Keratinocyte (primary cell): ENCODE data around the gene CARMIL3.

ENCODE experiments used
- EZH2 ChIP-seq: IDR thresholded peaks from one replicate; pipeline ENCODE4 v1.6.1; 2012; ENCODE audit warnings: inconsistent platforms, mild to moderate bottlenecking, low read length, moderate library complexity
- TF ChIP-seq, protein P1 (sequence below), 3 experiments: IDR thresholded peaks in 1 of 3; conservative IDR thresholded peaks in 1 of 3; optimal IDR thresholded peaks in 1 of 3; 2 replicates in 2 of 3; 3 replicates in 1 of 3; pipeline versions ENCODE3 to v1.5.1; 2011; ENCODE audit warnings: low read length in 3 of 3, mild to moderate bottlenecking in 3 of 3, moderate library complexity in 2 of 3, control low read depth in 1 of 3, inconsistent platforms in 1 of 3; ENCODE audit not compliant: insufficient read depth in 2 of 3; ENCODE audit errors: extremely low read depth in 1 of 3

DNA sequence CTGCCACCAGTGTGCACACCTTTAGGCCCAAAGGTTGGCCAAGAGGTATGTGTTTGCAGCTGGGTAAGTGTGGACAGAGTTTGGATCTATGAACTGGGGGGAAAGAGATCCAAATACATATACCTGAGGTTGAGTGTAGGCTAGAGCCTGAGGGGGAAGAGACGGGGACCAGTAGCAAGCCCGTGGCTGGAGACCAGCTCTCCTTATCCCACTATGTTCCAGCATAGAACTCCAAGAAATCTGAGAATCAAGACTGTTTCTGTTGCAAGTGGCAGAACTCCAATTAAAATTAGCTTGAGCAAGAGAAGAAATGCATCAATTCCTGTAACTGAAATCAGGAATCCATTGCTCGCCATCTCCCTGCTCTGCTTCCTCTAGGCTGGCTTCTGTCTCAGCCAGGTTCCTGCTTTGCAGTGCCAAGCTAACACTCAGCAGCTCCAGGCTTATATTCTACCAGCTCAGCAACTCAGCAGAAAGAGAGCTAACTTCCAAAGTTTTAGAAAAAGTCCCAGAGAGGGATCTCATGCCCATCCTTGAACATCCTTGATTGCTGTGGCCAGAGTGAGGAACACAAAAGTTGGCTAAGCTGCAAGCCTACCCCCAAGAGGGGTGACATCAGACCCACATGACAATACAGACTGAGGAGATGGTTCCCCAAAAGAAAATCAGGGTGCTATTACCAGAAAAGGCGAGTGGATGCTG lies 40.8 kb downstream of the CARMIL3 start:
- no peak for TF ChIP-seq EZH2
- TF ChIP-seq, protein P1, sequence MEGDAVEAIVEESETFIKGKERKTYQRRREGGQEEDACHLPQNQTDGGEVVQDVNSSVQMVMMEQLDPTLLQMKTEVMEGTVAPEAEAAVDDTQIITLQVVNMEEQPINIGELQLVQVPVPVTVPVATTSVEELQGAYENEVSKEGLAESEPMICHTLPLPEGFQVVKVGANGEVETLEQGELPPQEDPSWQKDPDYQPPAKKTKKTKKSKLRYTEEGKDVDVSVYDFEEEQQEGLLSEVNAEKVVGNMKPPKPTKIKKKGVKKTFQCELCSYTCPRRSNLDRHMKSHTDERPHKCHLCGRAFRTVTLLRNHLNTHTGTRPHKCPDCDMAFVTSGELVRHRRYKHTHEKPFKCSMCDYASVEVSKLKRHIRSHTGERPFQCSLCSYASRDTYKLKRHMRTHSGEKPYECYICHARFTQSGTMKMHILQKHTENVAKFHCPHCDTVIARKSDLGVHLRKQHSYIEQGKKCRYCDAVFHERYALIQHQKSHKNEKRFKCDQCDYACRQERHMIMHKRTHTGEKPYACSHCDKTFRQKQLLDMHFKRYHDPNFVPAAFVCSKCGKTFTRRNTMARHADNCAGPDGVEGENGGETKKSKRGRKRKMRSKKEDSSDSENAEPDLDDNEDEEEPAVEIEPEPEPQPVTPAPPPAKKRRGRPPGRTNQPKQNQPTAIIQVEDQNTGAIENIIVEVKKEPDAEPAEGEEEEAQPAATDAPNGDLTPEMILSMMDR (optimal IDR thresholded peaks at IDR 0.05 in 1 of 3, IDR thresholded peaks at IDR 0.05 in 1 of 3, conservative IDR thresholded peaks at IDR 0.05 in 1 of 3; ENCODE audit: extremely low read depth in 1 of 3, insufficient read depth in 2 of 3, low read length in 3 of 3), result no peak
